Epidermal melanocyte (primary cell): ENCODE results near the gene ETFBKMT.
"Not testable (repeated sequence)": the region's sequence is repeated elsewhere in the genome, so short reads cannot be mapped to it uniquely, and the experiment has no call there.

Experiments used
- DNase-seq: peaks from one replicate; pipeline ENCODE4 v3.0.0; 2011; ENCODE audit warnings: low spot score; ENCODE audit not compliant: insufficient read length

Gene ETFBKMT

GRCh38 chr12:31718542-31719198, 59.2 kb downstream of the ETFBKMT start:
- not testable (repeated sequence) for DNase-seq

- DNase-seq, result no peak
Observed at GRCh38 chr12:31722580-31722979, 63.1 kb downstream of the ETFBKMT start.
